Nephron (organoid): ENCODE results near the gene FAM237A.

ENCODE experiments used
- H3K27ac Mint-ChIP-seq, 3 experiments: 2 replicates each; pipeline ENCODE4 v1.8.0; 2020; ENCODE audit warnings: mixed read lengths in 3 of 3, mild to moderate bottlenecking in 2 of 3, moderate library complexity in 1 of 3
- H3K27me3 Mint-ChIP-seq: 2 replicates; pipeline ENCODE4 v1.8.0; 2021; ENCODE audit warnings: low read depth, mild to moderate bottlenecking, moderate library complexity, mixed read lengths
- H3K36me3 Mint-ChIP-seq: 2 replicates; pipeline ENCODE4 v1.8.0; 2020; ENCODE audit warnings: low read depth, mixed read lengths
- H3K4me1 Mint-ChIP-seq: 2 replicates; pipeline ENCODE4 v1.8.0; 2020; ENCODE audit warnings: mixed read lengths
- H3K4me3 Mint-ChIP-seq, 3 experiments: 2 replicates each; pipeline ENCODE4 v1.8.0; 2020; ENCODE audit warnings: mild to moderate bottlenecking in 3 of 3, mixed read lengths in 3 of 3, moderate library complexity in 2 of 3
- H3K9me3 Mint-ChIP-seq: 2 replicates; pipeline ENCODE4 v1.8.0; 2020; ENCODE audit warnings: mixed read lengths
- CTCF ChIP-seq, 3 experiments: fragments of 200-600 bp; sonication (generic); IDR thresholded peaks; one replicate each; pipeline ENCODE4 v1.5.0; 2021; ENCODE audit warnings: antibody characterized with exemption in 3 of 3; ENCODE audit not compliant: unreplicated experiment in 3 of 3

Gene FAM237A

GRCh38 chr2:206627632-206628031 lies 14.7 kb upstream of the FAM237A start:
- H3K27ac Mint-ChIP-seq: no peak overlapping the region
- no peak for TF ChIP-seq CTCF (IDR thresholded peaks at IDR 0.05; ENCODE audit: unreplicated experiment in 3 of 3)
- H3K4me3 Mint-ChIP-seq: no peak overlapping the region
- no peaks in the 10 kb centered on the region for H3K4me1 Mint-ChIP-seq
- no peaks in the 10 kb centered on the region for H3K36me3 Mint-ChIP-seq
- H3K9me3 Mint-ChIP-seq: no peaks in the 10 kb centered on the region
- peaks cover 8% of the 10 kb centered on the region for H3K27me3 Mint-ChIP-seq

DNA sequence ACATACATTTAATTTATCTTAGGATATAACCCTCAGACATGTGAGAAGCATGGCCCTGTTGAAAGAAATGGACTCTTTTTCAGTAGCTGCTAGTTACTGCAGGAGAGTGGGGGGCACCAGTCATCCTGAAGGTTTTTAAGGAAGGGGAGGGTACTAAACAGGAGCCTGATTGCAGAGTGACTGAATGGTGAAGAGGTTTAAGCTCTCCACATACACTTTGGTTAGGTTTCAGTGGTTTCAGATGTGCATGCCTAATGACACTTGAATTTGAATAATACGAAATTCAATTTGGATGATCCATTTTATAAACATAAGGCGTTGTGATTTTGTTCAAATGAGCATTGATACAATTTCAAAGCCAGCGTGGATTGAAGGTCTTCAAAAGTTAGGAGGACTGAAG lies 10.9 kb upstream of the FAM237A start:
- Mint-ChIP-seq H3K27ac (no peak overlapping the region), H3K4me1 (no peaks in the 10 kb centered on the region), H3K9me3 (no peaks in the 10 kb centered on the region), H3K27me3 (peaks cover 10% of the 10 kb centered on the region), H3K36me3 (no peaks in the 10 kb centered on the region), H3K4me3 (no peak overlapping the region)
- no peak for TF ChIP-seq CTCF (IDR thresholded peaks at IDR 0.05; ENCODE audit: unreplicated experiment in 3 of 3)

DNA sequence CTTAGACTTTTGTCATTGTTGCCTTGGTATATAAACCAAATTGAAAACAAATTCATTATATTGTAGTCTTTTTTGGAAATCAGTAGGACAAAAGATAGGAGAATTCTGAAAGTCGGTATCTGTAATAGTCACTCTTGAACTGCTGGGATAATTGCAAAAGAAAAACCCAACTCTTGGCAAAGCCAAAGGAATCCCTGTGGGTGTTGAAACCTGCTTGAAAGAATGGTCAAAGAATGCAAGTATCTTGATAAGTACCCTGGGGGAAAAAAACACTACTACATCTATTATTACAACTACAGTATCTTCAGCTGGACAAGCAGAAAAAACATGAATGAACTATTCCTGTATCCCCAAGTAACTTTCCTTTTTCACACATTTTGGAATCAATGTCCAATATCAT lies 7.3 kb upstream of the FAM237A start:
- Mint-ChIP-seq H3K4me3 (no peak overlapping the region), H3K36me3 (no peaks in the 10 kb centered on the region), H3K4me1 (no peaks in the 10 kb centered on the region), H3K27me3 (peaks cover 4% of the 10 kb centered on the region), H3K27ac (no peak overlapping the region), H3K9me3 (no peaks in the 10 kb centered on the region)
- no peak for TF ChIP-seq CTCF (IDR thresholded peaks at IDR 0.05; ENCODE audit: unreplicated experiment in 3 of 3)

DNA sequence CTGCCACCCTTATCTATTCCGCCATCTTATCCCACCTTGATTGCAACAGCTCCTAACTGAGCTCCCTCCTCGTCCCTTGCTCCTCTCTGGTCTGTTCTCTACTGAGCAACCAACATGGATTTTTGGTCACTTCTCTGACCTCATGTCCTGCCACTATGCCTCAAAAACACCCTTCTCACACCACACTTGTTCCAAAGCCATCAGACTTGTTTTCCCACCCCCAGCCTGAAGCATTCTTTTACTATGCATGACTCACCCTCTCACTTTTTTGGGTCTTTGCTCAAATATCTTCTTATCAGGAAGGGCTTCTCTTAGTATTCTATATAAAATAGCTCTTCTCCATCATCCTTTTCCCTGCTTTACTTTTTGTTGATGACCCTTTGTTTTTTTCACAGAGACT lies 2.7 kb upstream of the FAM237A start:
- peaks cover 9% of the 10 kb centered on the region for H3K27me3 Mint-ChIP-seq
- H3K9me3 Mint-ChIP-seq: no peaks in the 10 kb centered on the region
- H3K4me3 Mint-ChIP-seq: no peak overlapping the region
- no peak overlapping the region for H3K27ac Mint-ChIP-seq
- no peaks in the 10 kb centered on the region for H3K36me3 Mint-ChIP-seq
- TF ChIP-seq CTCF (IDR thresholded peaks at IDR 0.05; ENCODE audit: unreplicated experiment in 3 of 3): no peak
- no peaks in the 10 kb centered on the region for H3K4me1 Mint-ChIP-seq

DNA sequence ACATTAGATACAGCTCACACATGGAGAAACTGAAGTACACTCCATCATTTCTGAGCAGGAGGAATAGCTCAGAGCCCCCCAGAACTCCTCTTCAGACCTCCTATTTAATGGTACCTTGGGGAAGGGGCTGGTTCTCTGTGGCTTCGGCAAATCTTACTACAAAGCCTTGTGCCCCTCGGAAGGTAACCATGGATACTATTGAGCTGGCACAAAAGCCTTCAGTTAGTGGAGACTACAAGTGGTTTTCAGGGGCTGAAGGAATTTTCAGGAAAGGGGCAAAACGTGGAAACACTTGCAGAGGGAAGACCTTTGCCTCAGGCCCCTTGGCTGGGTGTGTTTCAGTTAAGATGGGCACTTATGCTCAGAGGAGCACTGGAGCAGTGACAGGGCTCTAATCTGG lies 1.1 kb upstream of the FAM237A start:
- peaks cover 11% of the 10 kb centered on the region for H3K27me3 Mint-ChIP-seq
- TF ChIP-seq CTCF (IDR thresholded peaks at IDR 0.05; ENCODE audit: unreplicated experiment in 3 of 3): no peak
- H3K4me1 Mint-ChIP-seq: no peaks in the 10 kb centered on the region
- no peaks in the 10 kb centered on the region for H3K36me3 Mint-ChIP-seq
- H3K27ac Mint-ChIP-seq: no peak overlapping the region
- no peak overlapping the region for H3K4me3 Mint-ChIP-seq
- H3K9me3 Mint-ChIP-seq: no peaks in the 10 kb centered on the region

DNA sequence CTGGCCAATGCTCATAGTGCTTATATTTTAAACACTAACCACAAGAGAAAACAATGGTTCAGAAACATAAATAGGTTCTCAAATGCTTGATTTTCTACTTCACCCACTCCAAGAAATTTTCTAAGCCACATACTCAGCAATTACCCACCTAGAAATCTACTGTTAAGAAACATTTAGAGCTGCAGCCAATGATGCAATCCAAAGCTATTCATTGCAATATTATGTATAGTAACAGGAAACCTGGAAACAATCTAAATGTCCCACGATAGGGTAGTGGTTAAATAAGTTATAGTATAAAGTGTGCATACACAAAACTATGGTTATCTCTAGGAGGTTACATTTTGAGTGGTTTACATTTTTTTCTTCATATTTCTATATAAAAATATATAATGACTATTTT lies 5.7 kb downstream of the FAM237A start:
- peaks cover 9% of the 10 kb centered on the region for H3K27me3 Mint-ChIP-seq
- no peaks in the 10 kb centered on the region for H3K9me3 Mint-ChIP-seq
- H3K4me1 Mint-ChIP-seq: no peaks in the 10 kb centered on the region
- no peak for TF ChIP-seq CTCF (IDR thresholded peaks at IDR 0.05; ENCODE audit: unreplicated experiment in 3 of 3)
- no peaks in the 10 kb centered on the region for H3K36me3 Mint-ChIP-seq
- H3K4me3 Mint-ChIP-seq: no peak overlapping the region
- H3K27ac Mint-ChIP-seq: no peak overlapping the region
